HG03521 (cell line): Measurements from ENCODE around the gene PRAMEF17.
"Not testable (repeated sequence)": the region's sequence is repeated elsewhere in the genome, so short reads cannot be mapped to it uniquely, and the experiment has no call there.

Experiments
- ATAC-seq: cut with Tn5 transposase; IDR thresholded peaks from one replicate; pipeline ENCODE4 v1.9.1; 2021; ENCODE audit warnings: mild to moderate bottlenecking, moderate library complexity; ENCODE audit not compliant: unreplicated experiment

Gene PRAMEF17, protein sequence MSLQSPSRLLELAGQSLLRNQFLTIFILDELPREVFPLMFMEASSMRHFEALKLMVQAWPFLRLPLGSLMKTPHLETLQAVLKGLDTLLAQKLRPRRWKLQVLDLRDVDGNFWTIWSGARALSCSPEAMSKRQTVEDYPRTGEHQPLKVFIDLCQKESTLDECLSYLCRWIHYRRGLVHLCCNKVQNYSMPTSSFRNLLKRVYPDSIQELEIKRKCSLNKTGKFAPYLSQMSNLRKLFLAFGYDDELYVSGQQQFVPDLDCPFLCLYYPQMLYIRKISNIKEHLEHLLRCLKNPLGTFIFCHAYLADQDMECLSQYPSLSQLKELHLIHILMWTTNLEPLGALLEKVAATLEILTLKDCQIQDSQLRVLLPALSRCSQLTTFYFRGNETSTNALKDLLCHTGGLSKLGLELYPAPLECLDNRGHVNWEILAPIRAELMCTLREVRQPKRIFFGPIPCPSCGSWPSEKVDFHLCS

DNA sequence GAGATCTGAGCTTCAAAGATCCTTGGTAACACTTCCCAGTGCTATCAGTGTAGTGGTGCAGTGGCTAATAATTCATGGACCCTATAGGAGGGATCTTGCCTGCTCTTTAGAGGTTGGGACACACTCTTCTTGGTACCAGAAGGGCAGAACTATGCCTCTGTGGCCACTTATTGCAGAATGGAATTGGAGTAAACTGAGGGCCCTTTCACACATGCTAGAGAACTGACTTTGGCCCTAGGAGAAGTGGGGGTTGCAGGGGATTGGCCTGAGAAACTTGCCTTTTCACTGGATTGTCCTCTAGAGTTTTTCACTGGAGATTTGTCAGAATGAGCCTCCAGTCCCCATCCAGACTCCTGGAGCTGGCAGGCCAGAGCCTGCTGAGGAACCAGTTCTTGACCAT is at the start of gene PRAMEF17:
TSS of gene PRAMEF17 (plus strand) at position 301 of the 400 bp plus-strand sequence. CDS start at position 327, 26 bp downstream.
- not testable (repeated sequence) for ATAC-seq

DNA sequence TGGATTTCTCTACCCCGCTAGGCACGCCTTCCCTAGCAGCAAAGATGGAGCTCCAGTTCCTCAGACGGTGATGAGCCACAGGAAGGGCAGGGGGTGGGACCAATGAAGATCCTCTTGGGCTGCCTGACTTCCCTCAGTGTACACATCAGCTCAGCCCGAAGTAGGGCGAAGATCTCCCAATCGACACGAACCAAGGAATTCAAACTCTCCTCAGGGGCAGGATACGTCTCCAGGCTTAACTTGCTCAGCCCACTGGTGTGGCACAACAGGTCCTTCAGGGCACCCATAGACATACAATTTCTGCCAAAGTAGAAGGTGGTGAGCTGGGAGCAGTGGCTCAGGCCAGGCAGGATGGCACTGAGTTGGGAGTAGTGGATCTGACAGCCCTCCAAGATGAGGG is 46.9 kb upstream of the PRAMEF17 start:
- ATAC-seq = not testable (repeated sequence)

DNA sequence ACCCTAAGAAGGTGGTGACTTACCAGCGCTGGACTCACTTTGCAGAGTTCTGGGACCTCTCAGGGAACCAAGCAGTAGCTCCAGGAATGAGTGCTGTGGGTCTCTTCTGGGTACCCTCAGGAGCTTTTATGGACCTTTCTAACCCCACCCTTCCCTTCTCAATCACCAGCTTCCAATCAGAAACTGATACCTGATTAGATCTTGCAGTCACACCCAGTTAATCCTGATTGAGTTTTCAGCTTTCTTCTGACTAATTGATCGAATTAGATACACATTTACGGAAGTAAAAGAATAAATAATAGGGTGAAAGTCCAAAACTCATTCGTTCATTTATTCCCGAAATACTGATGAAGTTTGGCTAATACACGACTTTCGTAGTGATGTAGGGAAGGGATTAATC is 42.4 kb upstream of the PRAMEF17 start, which contains the start of gene PRAMEF14:
TSS of gene PRAMEF14 (minus strand) at position 101 of the 400 bp plus-strand sequence. CDS start 1,820 bp downstream, outside the sequence.
- not testable (repeated sequence) for ATAC-seq

DNA sequence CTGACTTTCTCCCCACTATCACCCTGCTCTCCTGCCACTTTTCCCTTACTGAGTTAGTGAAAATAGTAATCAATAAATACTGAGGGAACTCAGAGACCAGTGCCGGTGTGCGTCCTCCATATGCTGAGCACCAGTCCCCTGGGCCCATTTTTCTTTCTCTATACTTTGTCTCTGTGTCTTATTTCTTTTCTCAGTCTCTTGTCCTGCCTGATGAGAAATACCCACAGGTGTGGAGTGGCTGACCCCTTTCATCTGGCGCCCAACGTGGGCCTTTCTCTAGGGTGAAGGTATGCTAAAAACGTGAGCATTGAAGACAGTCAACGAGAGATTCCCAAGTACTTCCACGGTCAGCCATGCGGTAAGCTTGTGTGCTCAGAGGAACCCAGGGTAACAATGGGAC is 36.0 kb upstream of the PRAMEF17 start:
- ATAC-seq = not testable (repeated sequence)

DNA sequence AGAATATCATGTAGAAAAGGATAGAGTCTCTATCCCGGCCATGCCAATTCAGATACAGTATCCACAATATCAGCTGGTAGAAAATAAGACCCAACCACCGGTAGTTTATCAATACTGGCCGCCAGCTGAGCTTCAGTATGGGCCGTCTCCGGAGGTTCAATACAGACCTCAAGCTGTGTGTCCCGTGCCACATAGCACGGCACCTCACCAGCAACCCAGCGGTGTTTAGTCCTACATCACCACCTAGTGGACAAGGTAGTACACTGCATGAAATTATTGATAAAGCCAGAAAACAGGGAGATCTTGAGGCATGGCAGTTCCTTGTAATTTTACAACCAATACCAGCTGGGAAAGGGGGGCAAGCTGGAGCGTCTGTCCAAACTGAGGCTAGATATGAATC is 35.0 kb upstream of the PRAMEF17 start:
- not testable (repeated sequence) for ATAC-seq

DNA sequence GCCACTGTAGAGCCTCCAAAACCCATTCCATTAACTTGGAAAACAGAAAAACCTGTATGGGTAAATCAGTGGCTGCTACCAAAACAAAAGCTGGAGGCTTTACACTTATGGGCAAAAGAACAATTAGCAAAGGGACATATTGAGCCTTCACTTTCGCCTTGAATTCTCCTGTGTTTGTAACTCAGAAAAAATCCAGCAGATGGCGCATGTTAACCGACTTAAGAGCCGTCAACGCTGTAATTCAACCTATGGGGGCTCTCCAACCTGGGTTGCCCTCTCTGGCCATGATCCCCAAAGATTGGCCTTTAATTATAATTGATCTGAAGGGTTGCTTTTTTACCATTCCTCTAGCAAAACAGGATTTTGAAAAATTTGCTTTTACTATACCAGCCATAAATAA is 32.7 kb upstream of the PRAMEF17 start:
- not testable (repeated sequence) for ATAC-seq

DNA sequence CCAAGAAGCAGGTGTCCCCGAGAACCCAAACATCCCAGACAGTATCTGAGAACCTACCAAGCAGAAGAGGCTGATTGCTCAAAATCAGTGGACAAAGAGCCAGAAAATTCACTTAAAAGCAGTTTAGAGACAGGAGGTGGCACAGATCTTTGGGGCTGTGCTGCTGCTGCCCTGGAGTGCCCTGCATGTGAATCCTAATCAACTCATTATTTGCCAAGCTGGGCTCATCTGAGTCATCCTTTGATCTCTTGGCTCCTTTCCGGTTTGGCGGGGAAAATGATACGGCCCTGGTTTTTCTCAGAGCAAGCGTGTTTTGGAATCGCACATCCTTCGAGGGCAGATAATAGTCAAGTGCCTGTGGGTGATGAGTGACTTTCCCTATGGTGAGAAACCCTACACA is 27.1 kb upstream of the PRAMEF17 start:
- not testable (repeated sequence) for ATAC-seq

DNA sequence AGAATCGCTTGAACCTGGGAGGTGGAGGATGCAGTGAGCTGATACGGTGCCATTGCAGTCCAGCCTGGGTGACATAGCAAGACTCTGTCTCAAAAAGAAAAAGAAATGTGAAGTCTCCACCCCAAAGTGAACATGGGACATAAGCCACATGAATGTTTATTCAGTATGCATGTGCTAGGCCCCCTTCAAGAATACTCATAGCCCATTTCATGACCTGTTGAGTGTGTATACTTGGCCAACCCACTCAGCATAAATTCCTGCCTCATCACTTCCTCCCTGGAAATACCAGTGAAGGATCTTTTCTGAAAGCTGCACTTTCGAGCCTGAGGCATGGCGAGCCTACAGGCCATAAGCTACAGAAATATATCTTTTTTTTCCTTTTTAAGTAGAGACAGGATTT is 24.5 kb upstream of the PRAMEF17 start:
- not testable (repeated sequence) for ATAC-seq

DNA sequence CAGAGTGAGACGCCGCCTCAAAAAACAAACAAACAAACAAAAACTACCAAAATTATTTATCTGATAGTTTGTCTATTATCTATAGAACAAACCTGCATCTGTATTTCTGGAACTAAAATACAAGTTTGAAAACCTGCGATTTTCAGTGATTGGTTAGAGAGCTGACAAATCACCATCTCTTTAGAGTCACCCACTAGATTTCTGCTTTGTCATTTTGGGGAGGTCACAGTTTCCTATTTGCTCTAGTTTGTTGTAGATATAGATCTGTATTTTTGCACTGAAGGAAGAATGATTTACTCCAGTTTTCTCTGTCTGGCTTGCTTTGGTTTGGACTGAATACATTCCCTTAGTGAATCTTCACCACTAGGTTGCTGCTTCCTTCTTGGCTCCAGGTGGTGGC is 22.9 kb upstream of the PRAMEF17 start:
- not testable (repeated sequence) for ATAC-seq

DNA sequence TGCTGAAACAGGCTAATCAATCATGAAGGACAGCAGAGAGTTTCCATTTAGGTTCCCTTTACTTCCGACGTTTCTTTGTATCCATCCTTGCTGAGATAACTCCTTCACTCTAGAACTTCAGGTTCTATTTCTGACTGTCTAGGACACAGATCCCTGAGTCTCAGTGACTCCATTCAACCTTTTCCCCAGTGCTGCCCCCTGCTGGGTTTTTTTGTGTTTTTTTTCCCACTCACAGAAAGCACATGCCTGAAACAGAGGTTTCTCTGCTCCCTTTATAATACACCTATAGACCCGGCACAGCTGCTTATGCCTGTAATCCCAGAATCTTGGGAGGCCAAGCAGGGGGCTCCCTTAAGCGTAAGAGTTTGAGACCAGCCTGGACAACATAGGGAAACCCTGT is 20.9 kb upstream of the PRAMEF17 start:
- not testable (repeated sequence) for ATAC-seq

DNA sequence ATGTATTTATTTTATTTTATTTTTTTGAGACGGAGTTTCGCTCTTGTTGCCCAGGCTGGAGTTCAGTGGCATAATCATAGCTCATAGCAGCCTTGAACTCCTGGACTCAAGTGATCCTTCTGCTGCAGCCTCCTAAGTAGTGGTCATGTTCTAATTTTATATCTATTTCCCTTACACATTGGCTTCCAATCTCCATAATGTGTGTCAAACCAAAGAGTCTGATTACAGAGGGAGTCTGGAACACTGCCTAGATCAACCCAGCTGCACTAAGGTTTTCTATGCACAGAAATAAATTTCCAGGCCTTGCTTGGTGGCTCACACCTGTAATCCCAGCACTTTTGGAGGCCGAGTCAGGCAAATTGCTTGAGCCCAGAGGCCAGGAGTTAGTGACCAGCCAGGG is 10.4 kb upstream of the PRAMEF17 start:
- not testable (repeated sequence) for ATAC-seq

DNA sequence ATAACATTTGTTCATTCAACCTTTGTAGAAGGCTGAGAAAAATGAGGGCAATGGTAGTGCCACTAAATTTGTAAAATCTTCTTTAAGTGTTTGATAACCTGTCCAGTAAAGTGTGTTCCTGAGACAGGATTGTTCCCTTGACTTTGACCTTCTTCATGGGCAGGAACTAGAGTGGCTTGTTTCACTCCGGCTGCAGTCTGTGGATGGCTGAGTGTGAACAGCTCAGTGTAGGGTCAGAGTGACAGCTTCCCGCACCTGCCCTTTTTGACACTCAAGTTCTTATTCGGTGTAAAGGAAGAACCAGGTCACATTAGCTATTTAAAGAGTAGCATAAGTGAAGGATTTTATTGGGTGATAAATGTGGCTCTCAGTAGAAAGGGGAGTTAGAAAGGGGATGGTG is 9.1 kb upstream of the PRAMEF17 start:
- ATAC-seq = not testable (repeated sequence)

DNA sequence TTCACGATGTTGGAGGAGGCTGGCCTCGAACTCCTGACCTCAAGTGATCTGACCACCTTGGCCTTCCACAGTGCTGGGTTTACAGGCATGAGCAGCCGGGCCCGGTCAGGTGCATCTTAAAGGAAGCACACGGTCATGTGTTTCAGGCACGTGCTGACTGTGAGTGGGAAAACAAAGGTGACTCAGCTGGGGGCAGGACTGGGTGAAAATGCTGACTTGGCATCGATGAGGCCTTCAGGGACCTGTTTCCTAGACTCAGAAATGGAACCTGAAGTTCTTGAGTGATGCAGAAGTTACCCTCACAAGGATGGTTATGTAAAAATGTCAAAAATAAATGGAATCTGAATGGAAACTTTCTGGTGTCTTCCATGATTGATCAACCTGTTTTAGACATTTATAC is 3.6 kb downstream of the PRAMEF17 start:
- not testable (repeated sequence) for ATAC-seq

DNA sequence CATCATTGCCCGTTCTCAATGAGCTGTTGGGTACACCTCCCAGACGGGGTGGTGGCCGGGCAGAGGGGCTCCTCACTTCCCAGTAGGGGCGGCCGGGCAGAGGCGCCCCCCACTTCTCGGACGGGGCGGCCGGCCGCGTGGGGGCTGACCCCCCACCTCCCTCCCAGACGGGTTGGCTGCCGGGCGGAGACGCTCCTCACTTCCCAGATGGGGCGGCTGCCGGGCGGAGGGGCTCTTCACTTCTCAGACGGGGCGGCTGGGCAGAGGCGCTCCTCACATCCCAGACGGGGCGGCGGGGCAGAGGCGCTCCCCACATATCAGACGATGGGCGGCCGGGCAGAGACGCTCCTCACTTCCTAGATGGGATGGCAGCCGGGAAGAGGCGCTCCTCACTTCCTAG is 5.3 kb downstream of the PRAMEF17 start:
- not testable (repeated sequence) for ATAC-seq

DNA sequence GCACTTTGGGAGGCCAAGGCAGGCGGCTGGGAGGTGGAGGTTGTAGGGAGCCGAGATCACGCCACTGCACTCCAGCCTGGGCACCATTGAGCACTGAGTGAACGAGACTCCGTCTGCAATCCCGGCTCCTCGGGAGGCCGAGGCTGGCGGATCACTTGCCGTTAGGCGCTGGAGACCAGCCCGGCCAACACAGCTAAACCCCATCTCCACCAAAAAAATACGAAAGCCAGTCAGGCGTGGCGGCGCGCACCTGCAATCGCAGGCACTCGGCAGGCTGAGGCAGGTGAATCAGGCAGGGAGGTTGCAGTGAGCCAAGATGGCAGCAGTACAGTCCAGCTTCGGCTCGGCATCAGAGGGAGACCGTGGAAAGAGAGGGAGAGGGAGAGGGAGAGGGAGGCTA is 5.9 kb downstream of the PRAMEF17 start:
- ATAC-seq = not testable (repeated sequence)

DNA sequence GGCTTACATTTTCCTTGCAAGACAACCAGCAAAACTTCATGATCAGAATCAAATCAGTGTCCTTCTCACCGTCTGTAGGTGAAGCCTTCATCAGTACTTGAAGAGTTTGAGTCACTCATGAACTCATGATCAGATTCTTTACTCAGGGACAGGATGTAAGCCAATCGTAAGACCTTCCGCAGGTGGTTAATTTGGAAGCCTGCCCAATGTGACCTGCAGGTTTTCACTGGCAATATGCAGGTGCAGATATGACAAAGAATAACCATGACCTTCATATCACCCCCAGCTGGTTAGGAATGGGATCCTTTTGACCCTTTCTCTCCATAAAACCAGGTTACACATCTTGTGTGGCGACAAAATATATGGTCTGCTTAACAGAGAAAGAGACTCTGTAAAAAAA is 18.4 kb downstream of the PRAMEF17 start:
- ATAC-seq = no peak

DNA sequence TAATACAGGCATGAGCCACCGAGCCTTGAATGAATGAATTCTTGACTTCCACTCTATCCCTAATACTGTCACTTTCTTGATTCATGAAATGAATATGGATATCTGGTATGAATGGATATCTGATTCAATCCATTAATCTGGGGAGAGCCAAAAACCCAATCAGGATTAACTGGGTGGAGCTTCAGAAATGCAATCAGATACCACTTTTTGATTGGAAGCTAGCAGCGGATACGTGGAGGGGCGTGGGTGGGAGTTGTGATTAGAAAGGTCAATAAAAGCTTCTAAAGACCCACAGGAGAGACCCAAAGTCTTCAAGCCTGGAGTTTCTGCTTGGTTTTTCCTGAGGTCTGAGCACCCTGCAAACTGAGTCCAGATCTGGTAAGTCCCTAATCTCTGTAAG is 20.7 kb downstream of the PRAMEF17 start, which contains the start of gene PRAMEF20:
TSS of gene PRAMEF20 (plus strand) at position 301 of the 400 bp plus-strand sequence. CDS start 5,905 bp downstream, outside the sequence.
- ATAC-seq = not testable (repeated sequence)

DNA sequence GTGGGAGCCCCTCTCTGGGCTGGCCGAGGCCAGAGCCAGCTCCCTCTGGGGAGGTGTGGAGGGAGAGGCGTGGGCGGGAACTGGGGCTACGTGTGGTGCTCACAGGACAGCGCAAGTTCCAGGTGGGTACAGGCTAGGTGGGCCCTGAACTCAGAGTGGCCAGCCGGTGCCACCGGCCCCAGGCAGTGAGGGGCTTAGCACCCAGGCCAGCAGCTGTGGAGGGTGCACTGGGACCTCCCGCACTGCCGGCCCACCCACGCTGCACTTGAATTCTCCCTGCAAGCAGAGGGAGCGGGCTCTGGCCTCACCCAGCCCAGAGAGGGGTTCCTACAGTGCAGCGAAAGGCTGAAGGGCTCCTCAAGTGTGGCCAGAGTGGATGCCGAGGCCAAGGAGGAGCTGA is 41.1 kb downstream of the PRAMEF17 start:
- no peak for ATAC-seq

DNA sequence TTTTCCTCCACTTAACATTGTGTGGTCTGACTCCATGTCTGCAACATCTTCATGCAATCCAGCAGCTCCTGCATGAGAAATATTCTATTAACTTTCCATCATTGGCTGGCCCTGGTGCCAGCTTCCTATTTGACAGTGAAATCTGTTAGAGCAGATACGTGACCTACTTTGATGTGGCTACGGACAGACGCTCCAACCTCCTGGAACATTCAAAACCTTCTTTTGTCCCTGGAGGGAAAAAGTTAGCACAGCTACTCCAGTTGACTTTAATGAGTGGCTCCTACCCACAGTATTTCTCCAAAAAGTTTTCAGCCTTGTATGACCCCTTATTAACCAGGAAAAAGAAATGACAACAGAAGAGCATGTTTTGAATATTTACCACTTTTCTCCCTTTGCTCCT is 42.8 kb downstream of the PRAMEF17 start:
- ATAC-seq = no peak

DNA sequence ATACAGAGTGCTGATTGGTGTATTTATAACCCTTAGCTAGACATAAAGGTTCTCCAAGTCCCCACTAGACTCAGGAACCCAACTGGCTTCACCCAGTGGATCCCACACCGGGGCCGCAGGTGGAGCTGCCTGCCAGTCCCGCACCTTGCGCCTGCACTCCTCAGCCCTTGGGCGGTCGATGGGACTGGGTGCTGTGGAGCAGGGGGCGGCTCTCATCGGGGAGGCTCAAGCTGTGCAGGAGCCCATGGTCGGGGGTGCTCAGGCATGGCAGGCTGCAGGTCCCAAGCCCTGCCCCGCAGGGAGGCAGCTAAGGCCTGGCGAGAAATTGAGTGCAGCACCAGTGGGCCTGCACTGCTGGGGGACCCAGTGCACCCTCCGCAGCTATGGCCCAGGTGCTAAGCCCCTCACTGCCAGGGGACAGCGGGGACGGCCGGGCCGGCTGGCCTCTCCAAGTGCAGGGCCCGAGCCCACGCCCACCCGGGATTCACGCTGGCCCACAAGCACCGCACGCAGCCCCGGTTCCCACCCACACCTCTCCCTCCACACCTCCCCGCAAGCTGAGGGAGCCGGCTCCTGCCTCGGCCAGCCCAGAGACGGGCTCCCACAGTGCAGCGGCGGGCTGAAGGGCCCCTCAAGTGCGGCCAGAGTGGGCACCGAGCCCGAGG is 44.4 kb downstream of the PRAMEF17 start:
- ATAC-seq = not testable (repeated sequence)

DNA sequence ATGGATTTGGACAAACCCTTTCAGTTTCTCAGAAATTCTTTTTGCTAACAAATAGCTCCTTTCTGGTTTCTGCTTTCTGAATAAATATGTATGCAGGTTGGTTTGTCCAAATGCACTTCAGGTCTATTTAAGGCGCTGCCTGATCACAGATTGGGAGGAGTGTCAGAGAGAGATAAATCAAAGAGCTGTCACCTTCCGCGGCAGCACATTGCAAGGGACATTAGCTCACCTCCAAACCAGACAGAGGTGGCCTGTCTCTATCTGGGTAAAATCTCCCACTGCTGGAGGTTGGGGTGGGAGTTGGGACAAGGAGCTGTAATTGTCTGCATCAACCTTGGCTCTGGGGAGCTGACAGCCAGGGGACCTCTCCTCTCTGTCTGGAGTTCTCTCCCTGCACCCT is 46.0 kb downstream of the PRAMEF17 start:
- ATAC-seq = no peak
